ENCODE results near the gene RNU1-2.
"Not testable (repeated sequence)": the region's sequence is repeated elsewhere in the genome, so short reads cannot be mapped to it uniquely, and the experiment has no call there.

- TF ChIP-seq CTCF (IDR thresholded peaks at IDR 0.05; ENCODE audit: insufficient read depth, low read length); POLR2AphosphoS5 (IDR thresholded peaks at IDR 0.05; ENCODE audit: low read depth); GABPA (IDR thresholded peaks at IDR 0.05; ENCODE audit: low read depth): not testable (repeated sequence)
Measured at GRCh38 chr1:16914928-16915626, 19.3 kb downstream of the RNU1-2 start.
